GM12878 (cell line): ENCODE data around the gene RAPGEF6. TPM values are rescaled to one million over a fixed set of nuclear protein-coding genes. Genes with fewer than 3 reads are reported as not detected.

Source experiments
- BCLAF1 ChIP-seq: fragments of 450-650 bp; IDR thresholded peaks from 2 replicates; pipeline ENCODE4 v1.6.1; 2017; ENCODE audit warnings: antibody characterized with exemption, mild to moderate bottlenecking, moderate library complexity
- CHD2 ChIP-seq: IDR thresholded peaks from 2 replicates; pipeline ENCODE4 v1.6.1; 2011; ENCODE audit warnings: low read depth, low read length, improper control_type of control experiment, borderline replicate concordance
- EED ChIP-seq: sonication (generic); IDR thresholded peaks from 2 replicates; pipeline ENCODE4 v1.6.1; 2016; ENCODE audit warnings: antibody characterized with exemption, low read depth
- EP300 ChIP-seq, 2 experiments: fragments of 150-350 bp in 1 of 2; IDR thresholded peaks; 2 replicates each; pipeline ENCODE4 v1.6.1; 2011 to 2012; ENCODE audit warnings: low read depth in 2 of 2, low read length in 2 of 2, borderline replicate concordance in 1 of 2, improper control_type of control experiment in 1 of 2, inconsistent platforms in 1 of 2; ENCODE audit not compliant: control insufficient read depth in 1 of 2
- EZH2 ChIP-seq: IDR thresholded peaks from 2 replicates; pipeline ENCODE4 v1.6.1; 2012; ENCODE audit warnings: low read depth, mild to moderate bottlenecking, control low read depth, inconsistent platforms, low read length, borderline replicate concordance; ENCODE audit not compliant: control insufficient read depth
- HDAC6 ChIP-seq: fragments of 200-600 bp; sonication (generic); IDR thresholded peaks from one replicate; pipeline ENCODE4 v1.8.0; 2017; ENCODE audit warnings: antibody characterized with exemption; ENCODE audit not compliant: unreplicated experiment
- HDGF ChIP-seq: fragments of 450-650 bp; IDR thresholded peaks from 2 replicates; pipeline ENCODE4 v1.6.1; 2016; ENCODE audit warnings: antibody characterized with exemption
- HSF1 ChIP-seq: fragments of 150-350 bp; IDR thresholded peaks from 2 replicates; pipeline ENCODE4 v1.6.1; 2014; ENCODE audit warnings: mild to moderate bottlenecking, low read depth, low read length
- MEF2A ChIP-seq: IDR thresholded peaks from 2 replicates; pipeline ENCODE4 v1.6.1; 2011; ENCODE audit warnings: low read depth, mild to moderate bottlenecking, low read length, moderate library complexity; ENCODE audit not compliant: insufficient read depth
- MTA3 ChIP-seq: IDR thresholded peaks from 2 replicates; pipeline ENCODE4 v1.6.1; 2012; ENCODE audit warnings: low read length, inconsistent platforms, borderline replicate concordance
- NFXL1 ChIP-seq: fragments of 450-650 bp; IDR thresholded peaks from 2 replicates; pipeline ENCODE4 v1.6.1; 2017; ENCODE audit warnings: antibody characterized with exemption, mild to moderate bottlenecking, borderline replicate concordance
- PRDM15 ChIP-seq: fragments of 450-650 bp; formaldehyde crosslinking; IDR thresholded peaks from 2 replicates; pipeline ENCODE4 v1.4.0; 2020; ENCODE audit warnings: mild to moderate bottlenecking, moderate library complexity
- RB1 ChIP-seq: fragments of 450-650 bp; formaldehyde crosslinking; IDR thresholded peaks from 2 replicates; pipeline ENCODE4 v1.6.1; 2017; ENCODE audit warnings: mild to moderate bottlenecking, borderline replicate concordance
- RELA ChIP-seq: fragments of 450-650 bp; IDR thresholded peaks from 2 replicates; pipeline ENCODE4 v1.8.0; 2014; ENCODE audit warnings: borderline replicate concordance; ENCODE audit not compliant: partially characterized antibody
- SMAD1 ChIP-seq: fragments of 450-650 bp; IDR thresholded peaks from 2 replicates; pipeline ENCODE4 v1.6.1; 2018; ENCODE audit warnings: mild to moderate bottlenecking, low read depth; ENCODE audit not compliant: partially characterized antibody
- TCF12 ChIP-seq: IDR thresholded peaks from 2 replicates; pipeline ENCODE4 v1.6.1; 2011; ENCODE audit warnings: low read depth, mild to moderate bottlenecking, low read length
- YY1 ChIP-seq: IDR thresholded peaks from 2 replicates; pipeline ENCODE4 v1.6.1; 2011; ENCODE audit warnings: low read depth, mild to moderate bottlenecking, low read length
- ZSCAN29 ChIP-seq: fragments of 450-650 bp; IDR thresholded peaks from 2 replicates; pipeline ENCODE4 v1.6.1; 2017; ENCODE audit warnings: mild to moderate bottlenecking, moderate library complexity
- polyA plus RNA-seq, 11 experiments: library from polyadenylated mRNA; depleted of rRNA in 4 of 11; unstranded in 6 of 11; stranded (reverse) in 5 of 11; fragments of >200 nt; fragmentation: Nextera tagmentation in 4 of 11; fragmentation: Illumina TruSeq in 1 of 11; extraction: Ambion mirVana in 4 of 11; extraction: Trizol in 1 of 11; gene quantifications; 1 replicate in 1 of 11; 2 replicates in 10 of 11; pipeline versions ENCODE4 v1.2.1 to v1.2.3, GENCODE V29; 2011 to 2016; ENCODE audit warnings: inconsistent platforms in 2 of 11, missing spikeins in 2 of 11, low read depth in 1 of 11
- total RNA-seq, 4 experiments: library from RNA; depleted of rRNA in 3 of 4; stranded (reverse); fragments of >200 nt in 3 of 4; fragmentation: Illumina TruSeq in 1 of 4; extraction: Trizol in 1 of 4; gene quantifications; 2 replicates each; pipeline versions ENCODE4 v1.2.1 to v1.2.3, GENCODE V29; 2013 to 2021
- TF ChIP-seq, protein P1 (sequence below): fragments of 450-650 bp; IDR thresholded peaks from 2 replicates; pipeline ENCODE4 v1.6.1; 2017; ENCODE audit warnings: mild to moderate bottlenecking, low read depth, inconsistent platforms; ENCODE audit not compliant: poor library complexity, severe bottlenecking

The RAPGEF6 gene
- total and polyA plus RNA-seq, 10 of the 15 experiments (the other 5 are each of a cell fraction or from before 2014, with no cell fraction given): 2.9 to 24.0 (median 14.2) TPM

DNA sequence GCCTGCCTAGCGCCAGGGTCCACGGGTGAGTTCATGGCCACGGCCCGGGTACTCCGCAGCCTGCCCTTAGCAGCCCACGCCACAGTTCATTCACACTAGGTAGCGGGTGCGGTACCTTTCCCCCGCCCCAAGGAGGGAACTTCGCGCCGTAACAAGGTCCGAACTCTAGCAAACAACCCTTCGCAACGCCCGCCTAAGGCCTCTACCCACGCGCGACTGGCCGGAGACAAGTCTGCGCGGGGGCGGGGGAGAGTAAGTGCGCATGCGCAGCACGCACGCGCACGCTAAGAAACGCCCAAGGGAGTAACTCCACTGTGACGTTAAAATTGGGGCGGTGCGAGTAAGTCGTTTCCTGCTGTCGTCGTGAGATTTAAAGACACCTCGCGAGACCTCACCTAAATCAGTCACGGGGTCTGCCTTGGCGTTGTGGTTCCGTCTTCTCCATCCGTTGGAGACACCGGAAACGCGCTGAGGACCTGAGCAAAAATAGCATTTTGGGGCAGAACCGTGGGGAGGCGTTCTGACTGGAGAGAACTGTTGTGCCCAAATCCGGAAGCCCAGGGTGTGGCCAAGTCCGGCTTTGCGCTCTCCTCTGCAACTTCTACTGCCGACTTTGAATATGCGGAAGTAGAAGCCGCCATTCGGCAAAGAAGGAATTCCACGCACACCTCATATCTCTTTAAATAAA, at the start of gene RAPGEF6 (continued):
- TF ChIP-seq TCF12: peak; percentile 50; the same call in 1 of the 2 replicates
- TF ChIP-seq BCLAF1: no peak
- no peak for TF ChIP-seq MTA3
- TF ChIP-seq MEF2A: peak; percentile 97
- peak; percentile 30 for TF ChIP-seq RELA
- TF ChIP-seq EED: peak; percentile 84
- no peak for TF ChIP-seq PRDM15 (CRISPR knock-in tag)
- no peak for TF ChIP-seq EZH2
- no peak for TF ChIP-seq HDAC6
- peak; percentile 89 for TF ChIP-seq YY1
- TF ChIP-seq CHD2: peak; percentile 98
- no peak for TF ChIP-seq SMAD1
- TF ChIP-seq ZSCAN29: no peak
- TF ChIP-seq EP300 (IDR thresholded peaks at IDR 0.05; ENCODE audit: borderline replicate concordance in 1 of 2, control insufficient read depth in 1 of 2, low read depth in 2 of 2, low read length in 2 of 2): peak; percentile 49 to 80; a peak in 2 of 4 replicates
- TF ChIP-seq RB1: no peak; the same call in 1 of the 2 replicates
- no peak for TF ChIP-seq NFXL1
- TF ChIP-seq, protein P1, sequence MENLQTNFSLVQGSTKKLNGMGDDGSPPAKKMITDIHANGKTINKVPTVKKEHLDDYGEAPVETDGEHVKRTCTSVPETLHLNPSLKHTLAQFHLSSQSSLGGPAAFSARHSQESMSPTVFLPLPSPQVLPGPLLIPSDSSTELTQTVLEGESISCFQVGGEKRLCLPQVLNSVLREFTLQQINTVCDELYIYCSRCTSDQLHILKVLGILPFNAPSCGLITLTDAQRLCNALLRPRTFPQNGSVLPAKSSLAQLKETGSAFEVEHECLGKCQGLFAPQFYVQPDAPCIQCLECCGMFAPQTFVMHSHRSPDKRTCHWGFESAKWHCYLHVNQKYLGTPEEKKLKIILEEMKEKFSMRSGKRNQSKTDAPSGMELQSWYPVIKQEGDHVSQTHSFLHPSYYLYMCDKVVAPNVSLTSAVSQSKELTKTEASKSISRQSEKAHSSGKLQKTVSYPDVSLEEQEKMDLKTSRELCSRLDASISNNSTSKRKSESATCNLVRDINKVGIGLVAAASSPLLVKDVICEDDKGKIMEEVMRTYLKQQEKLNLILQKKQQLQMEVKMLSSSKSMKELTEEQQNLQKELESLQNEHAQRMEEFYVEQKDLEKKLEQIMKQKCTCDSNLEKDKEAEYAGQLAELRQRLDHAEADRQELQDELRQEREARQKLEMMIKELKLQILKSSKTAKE: peak; percentile 1
- TF ChIP-seq HDGF: peak; percentile 47; the same call in 1 of the 2 replicates
- TF ChIP-seq HSF1: no peak
